ENCODE data around the gene ZNF608.

The ZNF608 gene

GRCh38 chr5:124728968-124729332, 17.5 kb downstream of the ZNF608 start:
- H3K4me3 ChIP-seq = no peak overlapping the region
- H3K36me3 ChIP-seq (ENCODE audit: insufficient read depth, low read length) = no peaks in the 10 kb centered on the region
- TF ChIP-seq POLR2AphosphoS5 (IDR thresholded peaks at IDR 0.05; ENCODE audit: borderline replicate concordance, low read depth, low read length) (no peak), FOXP2 (optimal IDR thresholded peaks at IDR 0.05; ENCODE audit: control extremely low read depth, extremely low read length, insufficient read depth) (no peak), EZH2 (IDR thresholded peaks at IDR 0.05) (no peak)
- no peak overlapping the region for H3K9ac ChIP-seq (ENCODE audit: insufficient read length)
- H3K27ac ChIP-seq = no peak overlapping the region
- DNase-seq (ENCODE audit: low read depth, low spot score) = no peak
- H3K9me3 ChIP-seq (ENCODE audit: low read depth, low read length) = no peaks in the 10 kb centered on the region

DNA sequence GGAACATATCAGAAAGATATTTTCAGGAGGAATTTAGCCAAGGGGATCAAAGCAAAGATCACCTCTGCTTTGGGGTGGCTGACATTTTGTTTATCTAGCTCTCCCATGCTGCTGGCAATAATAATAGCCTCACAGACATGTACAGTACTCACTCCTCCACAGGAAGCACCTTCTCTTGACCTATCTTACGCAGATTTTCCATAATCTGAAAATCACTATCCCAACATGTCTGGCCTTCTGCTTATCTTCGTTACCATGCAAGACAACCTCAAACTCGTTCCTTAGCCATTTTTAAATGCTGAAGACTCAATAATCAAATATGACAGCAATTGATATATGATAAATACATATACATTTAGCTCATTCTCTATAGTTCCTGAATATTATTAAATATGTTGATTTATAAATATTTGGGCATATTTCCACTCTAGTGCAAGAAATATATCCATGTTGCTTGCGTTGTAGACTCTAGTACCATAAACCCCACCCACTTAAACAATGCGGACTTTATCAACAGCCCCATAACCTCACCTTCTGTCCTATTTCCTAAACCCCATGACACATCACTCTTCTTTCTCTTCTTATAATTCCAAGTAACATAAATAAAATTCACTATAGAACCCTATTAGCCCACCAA, 18.0 kb downstream of the ZNF608 start:
- Histone ChIP-seq H3K9me3 (ENCODE audit: low read depth, low read length) (no peaks in the 10 kb centered on the region), H3K36me3 (ENCODE audit: insufficient read depth, low read length) (no peaks in the 10 kb centered on the region), H3K9ac (ENCODE audit: insufficient read length) (no peak overlapping the region), H3K4me3 (no peak overlapping the region), H3K27ac (no peak overlapping the region)
- DNase-seq (ENCODE audit: low read depth, low spot score) = no peak
- no peak for TF ChIP-seq FOXP2 (optimal IDR thresholded peaks at IDR 0.05; ENCODE audit: control extremely low read depth, extremely low read length, insufficient read depth)
- TF ChIP-seq POLR2AphosphoS5 (IDR thresholded peaks at IDR 0.05; ENCODE audit: borderline replicate concordance, low read depth, low read length) = no peak
- TF ChIP-seq EZH2 (IDR thresholded peaks at IDR 0.05) = no peak

DNA sequence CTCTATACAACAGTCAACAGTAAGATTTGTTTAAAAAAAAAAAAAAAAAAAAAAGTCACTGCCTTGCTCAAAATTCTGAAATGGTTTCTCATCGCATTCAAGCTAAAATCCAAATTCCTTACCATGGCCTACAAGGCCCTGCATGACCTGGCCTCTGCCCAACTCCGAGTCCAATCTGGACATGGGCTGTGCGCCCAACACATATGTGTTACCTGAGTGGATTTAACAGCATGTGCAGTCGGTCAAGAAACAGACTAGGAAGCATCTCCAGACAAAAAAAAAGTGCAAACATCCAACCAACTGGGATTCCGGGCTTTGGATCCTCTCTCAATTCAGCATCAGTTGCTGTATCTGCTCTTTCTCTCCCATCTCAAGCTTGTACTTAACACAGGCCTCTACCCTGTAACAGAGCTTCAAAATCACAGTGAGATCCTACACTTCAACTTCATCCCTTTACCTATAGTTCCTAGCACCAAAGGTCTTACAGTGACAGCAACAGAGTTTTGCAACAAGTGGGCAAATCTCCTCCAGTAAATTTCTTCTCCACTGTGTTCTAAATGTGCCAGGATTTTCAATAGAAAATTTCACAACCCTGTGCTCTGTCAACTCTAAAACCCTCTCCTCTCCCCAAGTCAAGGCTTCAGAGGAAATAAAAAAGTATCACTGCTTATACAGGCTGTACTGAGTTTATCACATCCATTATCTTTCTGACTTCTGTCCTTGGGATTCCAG, 19.6 kb downstream of the ZNF608 start:
- Histone ChIP-seq H3K9me3 (ENCODE audit: low read depth, low read length) (no peaks in the 10 kb centered on the region), H3K9ac (ENCODE audit: insufficient read length) (no peak overlapping the region), H3K36me3 (ENCODE audit: insufficient read depth, low read length) (no peaks in the 10 kb centered on the region), H3K4me3 (no peak overlapping the region), H3K27ac (no peak overlapping the region)
- DNase-seq (ENCODE audit: low read depth, low spot score) = no peak
- TF ChIP-seq POLR2AphosphoS5 (IDR thresholded peaks at IDR 0.05; ENCODE audit: borderline replicate concordance, low read depth, low read length) = no peak
- TF ChIP-seq EZH2 (IDR thresholded peaks at IDR 0.05) = no peak
- no peak for TF ChIP-seq FOXP2 (optimal IDR thresholded peaks at IDR 0.05; ENCODE audit: control extremely low read depth, extremely low read length, insufficient read depth)

DNA sequence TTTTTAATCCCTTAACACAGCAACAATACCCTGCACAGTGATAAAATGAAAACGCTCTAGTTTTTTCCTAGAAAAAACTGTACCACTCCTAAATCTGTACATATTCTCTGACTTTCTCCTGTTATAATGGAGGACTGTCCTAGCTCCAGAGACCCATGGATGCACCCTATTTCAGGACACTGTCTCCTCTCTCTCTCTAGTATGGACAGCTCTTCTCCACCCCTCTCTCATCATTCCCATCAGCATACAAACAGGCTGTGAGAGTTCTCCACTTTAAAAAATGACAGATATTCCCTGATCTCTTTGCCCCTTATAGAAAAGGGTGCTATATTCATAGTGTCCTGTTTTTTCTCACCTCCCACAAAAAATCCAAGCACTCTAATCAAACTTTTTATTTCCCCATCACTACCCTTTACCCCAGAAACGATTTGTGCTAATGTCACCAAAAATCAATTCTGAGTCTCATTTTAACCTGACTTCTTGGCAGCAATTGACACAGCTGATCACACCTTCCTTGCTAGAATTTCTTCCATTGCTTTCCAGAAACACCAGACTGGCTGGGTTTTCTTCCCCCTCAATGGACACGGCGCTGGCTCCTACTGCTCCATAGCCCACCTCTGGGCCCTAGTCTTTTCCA, 20.7 kb downstream of the ZNF608 start:
- no peak overlapping the region for H3K4me3 ChIP-seq
- H3K9ac ChIP-seq (ENCODE audit: insufficient read length) = no peak overlapping the region
- no peak for DNase-seq (ENCODE audit: low read depth, low spot score)
- no peak overlapping the region for H3K27ac ChIP-seq
- H3K36me3 ChIP-seq (ENCODE audit: insufficient read depth, low read length) = no peaks in the 10 kb centered on the region
- TF ChIP-seq POLR2AphosphoS5 (IDR thresholded peaks at IDR 0.05; ENCODE audit: borderline replicate concordance, low read depth, low read length) = no peak
- no peak for TF ChIP-seq EZH2 (IDR thresholded peaks at IDR 0.05)
- no peak for TF ChIP-seq FOXP2 (optimal IDR thresholded peaks at IDR 0.05; ENCODE audit: control extremely low read depth, extremely low read length, insufficient read depth)
- H3K9me3 ChIP-seq (ENCODE audit: low read depth, low read length) = no peaks in the 10 kb centered on the region

DNA sequence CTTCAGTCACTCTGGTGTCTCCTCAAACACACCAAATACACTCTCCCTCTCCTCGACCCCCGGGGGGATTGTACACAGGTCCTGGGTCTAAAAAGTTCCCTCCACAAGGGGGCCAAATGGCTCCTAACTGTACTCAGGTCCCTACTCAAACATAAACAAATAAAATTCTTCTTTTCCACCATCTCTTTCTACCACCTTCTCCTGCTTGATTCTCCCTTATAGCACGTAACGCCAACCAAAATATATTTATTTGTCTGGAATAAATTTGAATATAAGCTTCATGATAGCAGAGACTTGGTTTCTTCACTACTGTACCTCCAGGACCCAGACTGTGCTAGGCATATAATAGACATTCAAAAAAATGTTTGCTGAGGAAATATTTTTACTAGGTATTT, 21.4 kb downstream of the ZNF608 start:
- peak overlapping the region; percentile 34; the same call in 1 of the 2 replicates for H3K4me3 ChIP-seq
- H3K9ac ChIP-seq (ENCODE audit: insufficient read length) = no peak overlapping the region
- H3K27ac ChIP-seq = no peak overlapping the region
- no peaks in the 10 kb centered on the region for H3K9me3 ChIP-seq (ENCODE audit: low read depth, low read length)
- TF ChIP-seq EZH2 (IDR thresholded peaks at IDR 0.05) (no peak), FOXP2 (optimal IDR thresholded peaks at IDR 0.05; ENCODE audit: control extremely low read depth, extremely low read length, insufficient read depth) (no peak), POLR2AphosphoS5 (IDR thresholded peaks at IDR 0.05; ENCODE audit: borderline replicate concordance, low read depth, low read length) (no peak)
- no peaks in the 10 kb centered on the region for H3K36me3 ChIP-seq (ENCODE audit: insufficient read depth, low read length)
- DNase-seq (ENCODE audit: low read depth, low spot score) = no peak

GRCh38 chr5:124724357-124725039, 21.9 kb downstream of the ZNF608 start:
- no peaks in the 10 kb centered on the region for H3K36me3 ChIP-seq (ENCODE audit: insufficient read depth, low read length)
- no peak overlapping the region for H3K9ac ChIP-seq (ENCODE audit: insufficient read length)
- H3K9me3 ChIP-seq (ENCODE audit: low read depth, low read length) = no peaks in the 10 kb centered on the region
- H3K27ac ChIP-seq = no peak overlapping the region
- DNase-seq (ENCODE audit: low read depth, low spot score) = no peak
- TF ChIP-seq EZH2 (IDR thresholded peaks at IDR 0.05) (no peak), POLR2AphosphoS5 (IDR thresholded peaks at IDR 0.05; ENCODE audit: borderline replicate concordance, low read depth, low read length) (no peak), FOXP2 (optimal IDR thresholded peaks at IDR 0.05; ENCODE audit: control extremely low read depth, extremely low read length, insufficient read depth) (no peak)
- H3K4me3 ChIP-seq = peak overlapping the region; percentile 34; the same call in 1 of the 2 replicates

GRCh38 chr5:124721229-124721735, 25.2 kb downstream of the ZNF608 start:
- TF ChIP-seq POLR2AphosphoS5 (IDR thresholded peaks at IDR 0.05; ENCODE audit: borderline replicate concordance, low read depth, low read length) = no peak
- no peak for TF ChIP-seq EZH2 (IDR thresholded peaks at IDR 0.05)
- TF ChIP-seq FOXP2 (optimal IDR thresholded peaks at IDR 0.05; ENCODE audit: control extremely low read depth, extremely low read length, insufficient read depth) = no peak
- H3K9me3 ChIP-seq (ENCODE audit: low read depth, low read length) = no peaks in the 10 kb centered on the region
- H3K27ac ChIP-seq = no peak overlapping the region
- DNase-seq (ENCODE audit: low read depth, low spot score) = no peak
- H3K9ac ChIP-seq (ENCODE audit: insufficient read length) = no peak overlapping the region
- H3K36me3 ChIP-seq (ENCODE audit: insufficient read depth, low read length) = no peaks in the 10 kb centered on the region
- H3K4me3 ChIP-seq = no peak overlapping the region

- DNase-seq (ENCODE audit: low read depth, low spot score) = no peak
- Histone ChIP-seq H3K4me3 (no peak overlapping the region), H3K27ac (no peak overlapping the region), H3K36me3 (ENCODE audit: insufficient read depth, low read length) (no peaks in the 10 kb centered on the region), H3K9me3 (ENCODE audit: low read depth, low read length) (no peaks in the 10 kb centered on the region), H3K9ac (ENCODE audit: insufficient read length) (no peak overlapping the region)
- TF ChIP-seq POLR2AphosphoS5 (IDR thresholded peaks at IDR 0.05; ENCODE audit: borderline replicate concordance, low read depth, low read length) (no peak), EZH2 (IDR thresholded peaks at IDR 0.05) (no peak), FOXP2 (optimal IDR thresholded peaks at IDR 0.05; ENCODE audit: control extremely low read depth, extremely low read length, insufficient read depth) (no peak)
These were observed 25.8 kb downstream of the ZNF608 start for GRCh38 chr5:124720593-124720992.
